Tibial artery (tissue), 4 donors: ENCODE data around the gene TMPRSS7.
"Not testable (repeated sequence)": the region's sequence is repeated elsewhere in the genome, so short reads cannot be mapped to it uniquely, and the experiment has no call there.

Experiments used
- DNase-seq, 2 donors: peaks; one replicate each; pipeline ENCODE4 v3.0.0-alpha.2; 2019
- H3K27ac ChIP-seq, 2 donors: fragments of 200-600 bp; sonication (generic) in 1 of 2; 1 replicate in 1 of 2; 2 replicates in 1 of 2; pipeline ENCODE4 v1.5.1; 2018 to 2019; ENCODE audit warnings: mild to moderate bottlenecking in 1 of 2
- H3K27me3 ChIP-seq, 2 donors: fragments of 200-600 bp; sonication (generic) in 1 of 2; one replicate each; pipeline versions ENCODE4 v1.5.1 to v1.6.0; 2016 to 2019
- H3K36me3 ChIP-seq, 3 donors: fragments of 200-600 bp; sonication (generic) in 2 of 3; one replicate each; pipeline ENCODE4 v1.5.1; 2016 to 2019; ENCODE audit warnings: mild to moderate bottlenecking in 2 of 3
- H3K4me1 ChIP-seq, 4 donors: fragments of 200-600 bp; sonication (generic) in 2 of 4; 1 replicate in 3 of 4; 2 replicates in 1 of 4; pipeline ENCODE4 v1.5.1; 2016 to 2019
- H3K4me3 ChIP-seq, 2 donors: fragments of 200-600 bp; sonication (generic) in 1 of 2; 1 replicate in 1 of 2; 2 replicates in 1 of 2; pipeline ENCODE4 v1.5.1; 2018 to 2019; ENCODE audit warnings: mild to moderate bottlenecking in 2 of 2
- H3K9me3 ChIP-seq, 3 donors: fragments of 200-600 bp; sonication (generic) in 1 of 3; one replicate each; pipeline ENCODE4 v1.5.1; 2016 to 2019
- intact Hi-C: fragments of 100-400 bp; cut with DNase I; formaldehyde crosslinking; loops from one replicate; pipeline ENCODE4 v1.15.0; 2023; ENCODE audit warnings: low total_unique reads
- TF ChIP-seq, protein P1 (sequence below), 2 experiments: fragments of 200-600 bp in 1 of 2; fragments of 450-650 bp in 1 of 2; IDR thresholded peaks; one replicate each; pipeline ENCODE4 v1.5.1; 2017 to 2019; ENCODE audit warnings: antibody characterized with exemption in 2 of 2, mild to moderate bottlenecking in 1 of 2, moderate library complexity in 1 of 2

Gene TMPRSS7

DNA sequence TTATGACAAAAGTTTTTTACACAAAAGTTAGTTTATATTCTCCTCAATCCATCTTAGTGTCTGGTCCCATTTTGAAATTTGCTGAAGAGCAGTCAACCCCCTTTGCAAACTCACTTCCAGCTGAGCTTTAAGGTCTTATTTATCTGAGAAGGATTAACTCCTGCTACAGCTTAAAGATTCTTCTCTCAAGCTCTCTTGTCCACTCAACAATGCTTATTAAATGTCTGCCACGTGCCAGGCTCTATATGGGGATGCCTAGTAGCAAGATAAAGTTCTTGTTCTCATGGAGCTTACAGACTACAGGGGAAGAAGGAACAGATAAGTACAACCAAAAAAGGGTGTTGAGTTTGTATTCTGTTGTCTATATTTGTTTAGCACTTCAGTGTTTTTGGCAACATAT is 18.7 kb downstream of the TMPRSS7 start:
- Histone ChIP-seq H3K4me1 (no peaks in the 10 kb centered on the region), H3K9me3 (no peaks in the 10 kb centered on the region), H3K27ac (no peak overlapping the region), H3K27me3 (no peaks in the 10 kb centered on the region), H3K4me3 (no peak overlapping the region), H3K36me3 (no peaks in the 10 kb centered on the region)
- TF ChIP-seq, protein P1, sequence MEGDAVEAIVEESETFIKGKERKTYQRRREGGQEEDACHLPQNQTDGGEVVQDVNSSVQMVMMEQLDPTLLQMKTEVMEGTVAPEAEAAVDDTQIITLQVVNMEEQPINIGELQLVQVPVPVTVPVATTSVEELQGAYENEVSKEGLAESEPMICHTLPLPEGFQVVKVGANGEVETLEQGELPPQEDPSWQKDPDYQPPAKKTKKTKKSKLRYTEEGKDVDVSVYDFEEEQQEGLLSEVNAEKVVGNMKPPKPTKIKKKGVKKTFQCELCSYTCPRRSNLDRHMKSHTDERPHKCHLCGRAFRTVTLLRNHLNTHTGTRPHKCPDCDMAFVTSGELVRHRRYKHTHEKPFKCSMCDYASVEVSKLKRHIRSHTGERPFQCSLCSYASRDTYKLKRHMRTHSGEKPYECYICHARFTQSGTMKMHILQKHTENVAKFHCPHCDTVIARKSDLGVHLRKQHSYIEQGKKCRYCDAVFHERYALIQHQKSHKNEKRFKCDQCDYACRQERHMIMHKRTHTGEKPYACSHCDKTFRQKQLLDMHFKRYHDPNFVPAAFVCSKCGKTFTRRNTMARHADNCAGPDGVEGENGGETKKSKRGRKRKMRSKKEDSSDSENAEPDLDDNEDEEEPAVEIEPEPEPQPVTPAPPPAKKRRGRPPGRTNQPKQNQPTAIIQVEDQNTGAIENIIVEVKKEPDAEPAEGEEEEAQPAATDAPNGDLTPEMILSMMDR (IDR thresholded peaks at IDR 0.05), result no peak
- intact Hi-C loops, result no loop called here
- DNase-seq, result no peak

GRCh38 chr3:112056451-112056929 is 22.0 kb downstream of the TMPRSS7 start:
- TF ChIP-seq, protein P1 (IDR thresholded peaks at IDR 0.05), result no peak
- H3K27me3 ChIP-seq, result no peaks in the 10 kb centered on the region
- H3K36me3 ChIP-seq, result no peaks in the 10 kb centered on the region
- peaks cover 0 to 7% (median 0%) of the 10 kb centered on the region in 4 donors for H3K4me1 ChIP-seq
- intact Hi-C loops, result no loop called here
- H3K4me3 ChIP-seq, result no peak overlapping the region
- no peak overlapping the region for H3K27ac ChIP-seq
- no peak for DNase-seq
- H3K9me3 ChIP-seq, result no peaks in the 10 kb centered on the region

DNA sequence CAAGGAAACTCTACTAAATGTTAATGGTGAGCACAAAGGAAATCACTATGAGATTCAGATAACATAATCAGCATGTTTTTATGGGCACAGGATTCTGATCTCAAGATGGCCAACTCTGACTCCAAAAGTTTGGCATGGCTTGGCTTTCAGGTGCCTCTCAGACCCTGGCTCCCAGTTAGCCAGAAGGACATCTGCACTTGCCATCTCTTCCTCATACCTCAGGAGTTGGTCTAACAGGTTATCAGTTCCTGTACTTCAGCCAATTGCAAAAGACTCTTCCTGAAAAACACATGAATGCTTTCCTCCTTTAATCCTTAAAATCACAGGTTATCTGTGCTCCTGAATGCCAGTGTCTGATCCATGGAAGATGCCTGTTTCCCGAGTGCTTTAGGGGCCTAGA is 25.0 kb downstream of the TMPRSS7 start:
- intact Hi-C loops, result no loop called here
- H3K27me3 ChIP-seq, result no peaks in the 10 kb centered on the region
- no peaks in the 10 kb centered on the region for H3K9me3 ChIP-seq
- TF ChIP-seq, protein P1 (IDR thresholded peaks at IDR 0.05), result no peak
- no peak overlapping the region for H3K4me3 ChIP-seq
- peaks cover 0 to 10% (median 0%) of the 10 kb centered on the region in 4 donors for H3K4me1 ChIP-seq
- DNase-seq, result no peak
- no peaks in the 10 kb centered on the region for H3K36me3 ChIP-seq
- no peak overlapping the region for H3K27ac ChIP-seq

DNA sequence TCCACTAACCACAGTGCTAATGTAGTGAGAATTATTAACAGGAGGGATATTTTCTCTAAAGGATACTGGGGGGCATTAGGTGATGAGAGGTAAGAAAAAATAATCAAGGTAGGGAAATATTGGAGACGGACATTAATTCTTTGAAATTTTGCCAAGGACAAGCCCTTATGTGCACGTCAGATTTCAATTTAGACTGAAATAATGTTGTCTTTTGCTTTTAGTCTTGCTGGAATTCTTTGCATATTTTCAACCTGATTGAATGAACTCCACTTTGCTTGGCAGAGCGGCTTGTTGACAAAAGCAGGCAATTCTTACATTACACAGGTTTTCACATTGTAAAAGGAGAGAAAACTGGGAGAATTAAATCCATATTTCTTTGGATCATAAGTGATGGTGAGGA is 26.6 kb downstream of the TMPRSS7 start:
- peaks cover 0 to 10% (median 0%) of the 10 kb centered on the region in 4 donors for H3K4me1 ChIP-seq
- H3K27me3 ChIP-seq, result no peaks in the 10 kb centered on the region
- TF ChIP-seq, protein P1 (IDR thresholded peaks at IDR 0.05), result no peak
- H3K4me3 ChIP-seq, result no peak overlapping the region
- DNase-seq, result no peak
- no peak overlapping the region for H3K27ac ChIP-seq
- intact Hi-C loops, result no loop called here
- no peaks in the 10 kb centered on the region for H3K9me3 ChIP-seq
- H3K36me3 ChIP-seq, result no peaks in the 10 kb centered on the region

DNA sequence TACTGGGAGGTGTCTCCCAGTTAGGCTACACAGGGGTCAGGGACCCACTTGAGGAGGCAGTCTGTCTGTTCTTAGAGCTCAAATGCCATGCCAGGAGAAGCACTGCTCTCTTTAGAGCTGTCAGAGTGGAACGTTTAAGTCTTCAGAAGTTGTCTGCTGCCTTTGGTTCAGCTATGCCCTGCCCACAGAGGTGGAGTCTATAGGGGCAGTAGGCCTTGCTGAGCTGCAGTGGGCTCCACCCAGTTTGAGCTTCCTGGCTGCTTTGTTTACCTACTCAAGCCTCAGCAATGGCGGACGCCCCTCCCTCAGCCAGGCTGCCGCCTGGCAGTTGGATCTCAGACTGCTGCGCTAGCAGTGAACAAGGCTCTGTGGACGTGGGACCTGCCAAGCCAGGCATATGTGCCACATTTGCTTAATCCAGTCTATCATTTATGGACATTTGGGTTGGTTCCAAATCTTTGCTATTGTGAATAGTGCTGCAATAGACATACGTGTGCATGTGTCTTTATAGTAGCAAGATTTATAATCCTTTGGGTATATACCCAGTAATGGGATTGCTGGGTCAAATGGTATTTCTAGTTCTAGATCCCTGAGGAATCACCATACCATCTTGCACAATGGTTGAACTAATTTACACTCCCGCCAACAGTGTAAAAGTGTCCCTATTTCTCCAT is 38.0 kb downstream of the TMPRSS7 start:
- H3K27ac ChIP-seq, intact Hi-C loops, H3K27me3 ChIP-seq, H3K36me3 ChIP-seq, H3K9me3 ChIP-seq, H3K4me3 ChIP-seq, DNase-seq: not testable (repeated sequence)
- peaks cover 0 to 13% (median 0%) of the 10 kb centered on the region in 4 donors for H3K4me1 ChIP-seq

DNA sequence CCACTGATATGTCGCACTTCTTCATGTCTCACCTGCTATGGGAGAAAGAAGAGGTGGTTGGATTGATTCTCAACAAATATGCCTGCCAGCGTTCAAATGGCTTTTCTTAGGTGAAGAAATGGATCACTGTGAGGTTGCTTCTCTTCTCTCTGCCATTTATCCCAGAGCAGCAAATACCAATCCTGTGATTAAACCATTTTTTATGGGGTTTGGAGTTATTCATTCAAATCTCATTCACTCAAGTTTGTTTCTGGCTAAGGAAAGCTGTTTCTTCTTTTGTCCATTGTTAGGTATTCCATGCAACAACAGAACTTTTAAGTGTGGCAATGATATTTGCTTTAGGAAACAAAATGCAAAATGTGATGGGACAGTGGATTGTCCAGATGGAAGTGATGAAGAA is 39.5 kb downstream of the TMPRSS7 start:
- intact Hi-C loops, result no loop called here
- Histone ChIP-seq H3K9me3 (no peaks in the 10 kb centered on the region), H3K27me3 (no peaks in the 10 kb centered on the region), H3K27ac (no peak overlapping the region), H3K4me3 (no peak overlapping the region), H3K36me3 (no peaks in the 10 kb centered on the region), H3K4me1 (peaks cover 0 to 13% (median 0%) of the 10 kb centered on the region in 4 donors)
- TF ChIP-seq, protein P1 (IDR thresholded peaks at IDR 0.05), result no peak
- DNase-seq, result no peak
